GM12891 (cell line): ENCODE results near the gene ETS2.

Experiments used
- PAX5 ChIP-seq: IDR thresholded peaks from 2 replicates; pipeline ENCODE4 v1.6.1; 2011; ENCODE audit warnings: low read length, moderate library complexity, mild to moderate bottlenecking; ENCODE audit not compliant: insufficient read depth, severe bottlenecking
- POLR2A ChIP-seq: IDR thresholded peaks from 2 replicates; pipeline ENCODE4 v1.6.1; 2011; ENCODE audit warnings: low read depth, low read length, control low read depth
- POLR2AphosphoS5 ChIP-seq: IDR thresholded peaks from 2 replicates; pipeline ENCODE4 v1.6.1; 2011; ENCODE audit warnings: low read depth, low read length, control low read depth
- POU2F2 ChIP-seq: IDR thresholded peaks from 2 replicates; pipeline ENCODE4 v1.6.1; 2011; ENCODE audit warnings: low read depth, mild to moderate bottlenecking, control low read depth, low read length, moderate library complexity
- SPI1 ChIP-seq: IDR thresholded peaks from 2 replicates; pipeline ENCODE4 v1.6.1; 2011; ENCODE audit warnings: low read depth, low read length, control low read depth
- TAF1 ChIP-seq: IDR thresholded peaks from 2 replicates; pipeline ENCODE4 v1.6.1; 2011; ENCODE audit warnings: low read depth, low read length, control low read depth

DNA sequence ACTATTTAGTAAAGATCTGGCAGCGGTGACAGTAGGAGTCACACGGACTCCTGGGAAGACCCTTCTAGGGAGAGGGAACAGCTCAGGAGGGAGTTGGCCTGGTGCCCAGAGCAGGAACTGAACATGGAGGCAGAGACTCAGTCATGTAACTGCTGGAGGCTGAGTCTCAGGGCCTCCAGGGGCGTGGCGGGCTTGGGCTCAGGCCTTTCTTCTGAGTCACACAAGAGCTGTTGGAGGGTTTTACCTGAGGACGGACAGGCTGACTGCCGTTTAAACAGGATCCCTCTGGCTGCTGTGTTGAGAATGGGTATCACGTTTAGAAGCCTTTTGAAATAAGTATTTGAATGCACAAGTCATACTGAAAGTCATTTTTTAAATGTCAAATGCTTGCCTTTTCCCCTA is 7.2 kb upstream of the ETS2 start:
- TF ChIP-seq PAX5 (no peak), POLR2A (no peak), POLR2AphosphoS5 (no peak), SPI1 (no peak), TAF1 (no peak), POU2F2 (no peak)
